Muscle layer of colon (tissue), 2 donors: ENCODE results near the gene SLC2A6.

Experiments
- H3K27ac ChIP-seq: one replicate; pipeline ENCODE4 v1.7.0; 2013; ENCODE audit warnings: low read depth, mild to moderate bottlenecking, low read length, moderate library complexity
- H3K27me3 ChIP-seq, 2 donors: one replicate each; pipeline ENCODE4 v1.7.0; 2013; ENCODE audit warnings: low read length in 2 of 2, mild to moderate bottlenecking in 2 of 2; ENCODE audit not compliant: insufficient read depth in 2 of 2, control insufficient read depth in 1 of 2
- H3K36me3 ChIP-seq: one replicate; pipeline ENCODE4 v1.7.0; 2013; ENCODE audit warnings: mild to moderate bottlenecking, low read length; ENCODE audit not compliant: insufficient read depth
- H3K4me1 ChIP-seq: one replicate; pipeline ENCODE4 v1.7.0; 2013; ENCODE audit warnings: mild to moderate bottlenecking, low read length; ENCODE audit not compliant: insufficient read depth
- H3K4me3 ChIP-seq, 2 donors: one replicate each; pipeline ENCODE4 v1.7.0; 2013; ENCODE audit warnings: low read length in 2 of 2, low read depth in 1 of 2, mild to moderate bottlenecking in 1 of 2, moderate library complexity in 1 of 2
- H3K9ac ChIP-seq: one replicate; pipeline ENCODE4 v1.7.0; 2013; ENCODE audit warnings: low read length
- H3K9me3 ChIP-seq: one replicate; pipeline ENCODE4 v1.7.0; 2013; ENCODE audit warnings: mild to moderate bottlenecking, low read length
- donor health status: abdominal sarcoma.
- donor health status: Adenocarcinoma of cecum.

The SLC2A6 gene

GRCh38 chr9:133436681-133437080 lies 42.2 kb downstream of the SLC2A6 start:
- Histone ChIP-seq H3K4me3 (no peak overlapping the region), H3K27me3 (no peaks in the 10 kb centered on the region), H3K4me1 (no peaks in the 10 kb centered on the region)

GRCh38 chr9:133433351-133433843 lies 45.5 kb downstream of the SLC2A6 start:
- H3K27ac ChIP-seq = no peak overlapping the region
- no peaks in the 10 kb centered on the region for H3K36me3 ChIP-seq
- no peak overlapping the region for H3K4me3 ChIP-seq
- H3K9me3 ChIP-seq = no peaks in the 10 kb centered on the region
- no peaks in the 10 kb centered on the region for H3K4me1 ChIP-seq
- H3K9ac ChIP-seq = no peak overlapping the region
- peaks cover 0 to 6% of the 10 kb centered on the region in 2 donors for H3K27me3 ChIP-seq

More at GRCh38 chr9:133436681-133437080, 42.2 kb downstream of the SLC2A6 start:
- H3K36me3 ChIP-seq = no peaks in the 10 kb centered on the region
- H3K27ac ChIP-seq = no peak overlapping the region
- H3K9me3 ChIP-seq = no peaks in the 10 kb centered on the region
- H3K9ac ChIP-seq = no peak overlapping the region

DNA sequence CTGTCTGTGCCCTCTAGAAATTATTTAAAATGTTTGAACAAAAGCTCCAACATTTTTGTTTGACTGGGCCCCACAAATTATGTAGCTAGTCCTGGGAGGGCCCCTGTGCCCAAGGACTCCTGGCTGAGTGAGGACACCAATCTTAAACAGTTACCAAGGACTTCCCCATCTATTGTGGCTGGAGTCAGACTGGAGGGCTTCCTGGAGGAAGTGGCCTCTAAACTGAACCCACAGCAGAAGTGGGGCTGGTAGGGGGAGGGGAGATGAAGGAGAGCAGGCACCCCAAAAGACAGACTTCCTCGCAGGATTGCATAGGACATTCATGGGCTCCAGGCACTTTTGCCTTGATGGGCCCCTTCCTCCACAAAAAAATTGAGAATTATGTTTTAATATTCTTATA lies 48.7 kb downstream of the SLC2A6 start:
- H3K27ac ChIP-seq = no peak overlapping the region
- H3K9me3 ChIP-seq = no peaks in the 10 kb centered on the region
- H3K36me3 ChIP-seq = no peaks in the 10 kb centered on the region
- H3K9ac ChIP-seq = no peak overlapping the region
- H3K4me3 ChIP-seq = no peak overlapping the region
- H3K4me1 ChIP-seq = no peaks in the 10 kb centered on the region
- peaks cover 9 to 24% of the 10 kb centered on the region in 2 donors for H3K27me3 ChIP-seq

DNA sequence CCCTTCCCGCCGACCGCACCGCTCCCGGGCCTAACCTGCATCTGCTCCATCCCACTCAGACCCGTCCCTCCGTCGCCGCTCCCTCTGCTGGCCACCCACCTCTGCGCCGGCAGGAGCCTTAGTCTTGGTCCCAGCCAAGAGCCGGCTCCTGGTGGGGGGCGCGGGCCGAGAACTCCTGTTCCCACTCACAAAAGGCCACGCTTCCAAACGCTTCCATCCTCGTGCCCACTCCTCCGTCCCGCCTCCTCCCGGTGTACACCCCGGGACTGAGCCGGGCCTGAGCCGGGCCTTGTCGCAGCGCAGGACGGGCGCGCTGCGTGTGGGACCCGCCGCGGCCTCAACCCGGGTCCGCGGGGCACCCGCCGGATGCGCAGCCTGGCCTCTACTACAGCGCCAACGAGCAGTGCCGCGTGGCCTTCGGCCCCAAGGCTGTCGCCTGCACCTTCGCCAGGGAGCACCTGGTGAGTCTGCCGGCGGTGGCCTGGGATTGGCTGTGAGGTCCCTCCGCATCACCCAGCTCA lies 49.2 kb downstream of the SLC2A6 start:
- no peak overlapping the region for H3K9ac ChIP-seq
- H3K4me3 ChIP-seq = no peak overlapping the region
- no peaks in the 10 kb centered on the region for H3K9me3 ChIP-seq
- peaks cover 9 to 25% of the 10 kb centered on the region in 2 donors for H3K27me3 ChIP-seq
- H3K27ac ChIP-seq = no peak overlapping the region
- H3K36me3 ChIP-seq = no peaks in the 10 kb centered on the region
- no peaks in the 10 kb centered on the region for H3K4me1 ChIP-seq

DNA sequence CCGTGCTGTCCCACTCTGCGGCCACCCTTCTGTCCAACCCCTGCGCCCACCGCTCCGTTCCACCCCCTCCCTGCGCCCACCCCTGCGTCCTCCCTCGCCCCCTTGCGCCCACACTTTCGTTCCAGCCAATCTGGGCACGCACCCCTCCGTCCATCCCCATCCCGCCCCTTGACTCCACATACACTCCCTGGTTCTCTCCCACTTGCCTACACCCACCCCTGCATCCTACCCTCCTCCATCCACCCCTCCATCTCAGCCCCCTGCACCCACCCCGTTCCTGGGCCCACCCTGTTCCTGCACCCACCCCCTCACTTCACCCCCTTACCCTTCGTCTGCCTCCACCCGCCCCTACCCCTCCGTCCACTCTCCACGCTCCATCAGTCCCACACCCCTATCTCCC lies 49.7 kb downstream of the SLC2A6 start:
- Histone ChIP-seq H3K9ac (no peak overlapping the region), H3K9me3 (no peaks in the 10 kb centered on the region), H3K4me1 (no peaks in the 10 kb centered on the region), H3K27ac (no peak overlapping the region), H3K4me3 (no peak overlapping the region), H3K27me3 (peaks cover 9 to 25% of the 10 kb centered on the region in 2 donors), H3K36me3 (no peaks in the 10 kb centered on the region)

DNA sequence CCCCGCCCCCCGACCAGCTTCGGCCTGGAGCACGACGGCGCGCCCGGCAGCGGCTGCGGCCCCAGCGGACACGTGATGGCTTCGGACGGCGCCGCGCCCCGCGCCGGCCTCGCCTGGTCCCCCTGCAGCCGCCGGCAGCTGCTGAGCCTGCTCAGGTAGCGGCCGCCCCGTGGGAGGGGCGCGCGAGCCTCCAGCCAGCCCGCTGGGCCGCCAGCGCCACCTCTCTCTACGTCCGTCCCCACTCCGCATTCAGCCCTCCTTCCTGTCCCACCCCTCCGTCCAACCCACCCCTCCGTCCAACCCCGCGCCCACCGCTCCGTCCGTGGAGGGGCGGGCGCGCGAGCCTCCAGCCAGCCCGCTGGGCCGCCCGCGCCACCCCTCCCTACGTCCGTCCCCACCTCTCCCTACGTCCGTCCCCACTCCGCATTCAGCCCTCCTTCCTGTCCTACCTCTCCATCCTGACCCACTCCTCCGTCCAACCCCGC lies 50.2 kb downstream of the SLC2A6 start:
- Histone ChIP-seq H3K27ac (no peak overlapping the region), H3K36me3 (no peaks in the 10 kb centered on the region), H3K4me1 (no peaks in the 10 kb centered on the region), H3K9me3 (no peaks in the 10 kb centered on the region), H3K27me3 (peaks cover 9 to 25% of the 10 kb centered on the region in 2 donors), H3K9ac (no peak overlapping the region), H3K4me3 (no peak overlapping the region)

GRCh38 chr9:133427658-133428348 lies 51.1 kb downstream of the SLC2A6 start:
- Histone ChIP-seq H3K27ac (no peak overlapping the region), H3K4me3 (no peak overlapping the region), H3K9me3 (no peaks in the 10 kb centered on the region), H3K27me3 (peaks cover 9 to 25% of the 10 kb centered on the region in 2 donors), H3K9ac (no peak overlapping the region), H3K4me1 (no peaks in the 10 kb centered on the region), H3K36me3 (no peaks in the 10 kb centered on the region)

GRCh38 chr9:133426011-133426410 lies 52.9 kb downstream of the SLC2A6 start:
- Histone ChIP-seq H3K36me3 (no peaks in the 10 kb centered on the region), H3K9ac (no peak overlapping the region), H3K27me3 (peaks cover 9 to 25% of the 10 kb centered on the region in 2 donors), H3K9me3 (no peaks in the 10 kb centered on the region), H3K4me1 (no peaks in the 10 kb centered on the region), H3K4me3 (no peak overlapping the region), H3K27ac (no peak overlapping the region)

DNA sequence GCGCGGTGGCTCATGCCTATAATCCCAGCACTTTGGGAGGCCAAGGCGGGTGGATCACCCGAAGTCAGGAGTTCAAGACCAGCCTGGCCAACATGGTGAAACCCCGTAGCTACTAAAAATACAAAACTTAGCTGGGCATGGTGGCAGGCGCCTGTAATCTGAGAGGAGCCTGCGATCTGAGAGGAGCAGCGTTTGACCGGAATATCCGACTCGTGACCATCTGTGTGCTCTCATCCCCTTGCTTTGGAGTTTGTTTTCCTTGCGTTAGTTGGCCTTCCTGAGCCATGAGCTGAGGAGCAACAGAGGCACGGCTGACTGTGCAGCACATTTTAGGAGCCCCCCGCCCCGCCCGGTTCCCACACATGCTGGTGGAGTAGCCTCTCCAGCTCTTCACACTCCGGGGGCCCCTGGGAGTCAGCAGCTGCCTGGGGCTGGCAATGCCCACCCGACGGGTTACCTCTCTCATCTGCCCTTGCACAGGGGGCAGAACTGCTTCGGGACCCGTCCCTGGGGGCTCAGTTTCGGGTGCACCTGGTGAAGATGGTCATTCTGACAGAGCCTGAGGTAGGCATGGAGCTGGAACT lies 53.8 kb downstream of the SLC2A6 start:
- Histone ChIP-seq H3K4me1 (no peaks in the 10 kb centered on the region), H3K9me3 (no peaks in the 10 kb centered on the region), H3K27me3 (peaks cover 9 to 25% of the 10 kb centered on the region in 2 donors), H3K9ac (no peak overlapping the region), H3K36me3 (no peaks in the 10 kb centered on the region), H3K27ac (no peak overlapping the region), H3K4me3 (no peak overlapping the region)

- peaks cover 9 to 18% of the 10 kb centered on the region in 2 donors for H3K27me3 ChIP-seq
- H3K4me3 ChIP-seq = no peak overlapping the region
- no peaks in the 10 kb centered on the region for H3K4me1 ChIP-seq
- H3K36me3 ChIP-seq = no peaks in the 10 kb centered on the region
- no peak overlapping the region for H3K9ac ChIP-seq
- H3K9me3 ChIP-seq = no peaks in the 10 kb centered on the region
- H3K27ac ChIP-seq = no peak overlapping the region
Observed at GRCh38 chr9:133424187-133424586, 54.7 kb downstream of the SLC2A6 start.

DNA sequence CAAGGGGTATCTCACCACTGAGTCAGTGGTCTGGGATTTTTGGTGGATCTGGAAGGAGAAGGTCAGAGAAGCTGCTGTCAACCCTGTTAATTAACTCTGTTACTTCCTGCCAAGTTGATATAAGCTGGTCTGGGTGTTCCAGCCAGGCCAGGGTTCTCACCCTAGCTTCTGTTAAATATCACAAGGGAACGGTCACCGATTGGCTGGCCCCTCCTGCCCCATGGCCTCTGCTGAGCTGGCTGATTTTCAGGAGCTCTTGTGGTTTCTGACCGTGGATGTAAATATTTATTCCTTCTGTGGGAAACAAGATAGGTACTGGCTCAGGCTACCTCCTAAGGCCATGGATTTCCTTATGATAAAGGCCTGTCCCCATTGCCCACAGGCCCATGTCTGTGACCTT lies 55.7 kb downstream of the SLC2A6 start:
- H3K36me3 ChIP-seq = no peaks in the 10 kb centered on the region
- peaks cover 8 to 18% of the 10 kb centered on the region in 2 donors for H3K27me3 ChIP-seq
- H3K4me1 ChIP-seq = no peaks in the 10 kb centered on the region
- H3K9me3 ChIP-seq = no peaks in the 10 kb centered on the region
- H3K27ac ChIP-seq = no peak overlapping the region
- H3K4me3 ChIP-seq = no peak overlapping the region
- H3K9ac ChIP-seq = no peak overlapping the region
